Endothelial cell of umbilical vein (primary cell): ENCODE measurements around the gene OXNAD1. TPM values are rescaled to one million over a fixed set of nuclear protein-coding genes. Genes with fewer than 3 reads are reported as not detected.

Experiments
- BruUV-seq: library from RNA; stranded (reverse); fragments of 400-500 nt; replicated peaks from 2 replicates; lab custom pipeline; 2021; lab: Mats Ljungman, UMichigan
- CTCF ChIA-PET: fragments of 300-600, 350-600 bp; sonication (Branson Sonifier 250); formaldehyde crosslinking; loops from one replicate; lab custom pipeline; 2021; ENCODE audit warnings: antibody characterized with exemption, inconsistent platforms; lab: Charles Lee
- POLR2A ChIA-PET: fragments of 300-600, 350-600 bp; sonication (Branson Sonifier 250); formaldehyde crosslinking; loops from one replicate; lab custom pipeline; 2021; ENCODE audit warnings: antibody characterized with exemption, inconsistent platforms; lab: Charles Lee
- DNase-seq: peaks from one replicate; pipeline ENCODE4 v3.0.0-alpha.2; 2011; ENCODE audit warnings: low read depth, low spot score
- FAIRE-seq: peaks from 2 replicates; lab custom pipeline; 2011; peaks lifted over from hg19 to GRCh38; lab: Jason Lieb, UNC
- H2AFZ ChIP-seq: 2 replicates; pipeline ENCODE4 v1.6.0; 2012; ENCODE audit warnings: low read depth, low read length, control low read depth, inconsistent platforms
- H3K27ac ChIP-seq: 2 replicates; pipeline ENCODE4 v1.5.1; 2011; ENCODE audit warnings: low read depth, mild to moderate bottlenecking, control low read depth, low read length, moderate library complexity; ENCODE audit not compliant: insufficient read depth
- H3K27me3 ChIP-seq, 2 experiments: 2 replicates each; pipeline versions ENCODE4 v1.6.0 to v1.6.1; 2011; ENCODE audit warnings: low read length in 2 of 2, mixed read lengths in 1 of 2; ENCODE audit not compliant: control insufficient read depth in 2 of 2, insufficient read depth in 2 of 2
- H3K36me3 ChIP-seq, 2 experiments: 2 replicates in 1 of 2; 3 replicates in 1 of 2; pipeline ENCODE4 v1.5.1; 2011; ENCODE audit warnings: low read length in 2 of 2, mild to moderate bottlenecking in 1 of 2, moderate library complexity in 1 of 2; ENCODE audit not compliant: control insufficient read depth in 2 of 2, insufficient read depth in 2 of 2; ENCODE audit errors: extremely low read depth in 1 of 2
- H3K4me1 ChIP-seq: 3 replicates; pipeline ENCODE4 v1.5.1; 2011; ENCODE audit warnings: mild to moderate bottlenecking, low read length; ENCODE audit not compliant: control insufficient read depth, insufficient read depth; ENCODE audit errors: extremely low read depth
- H3K4me2 ChIP-seq: 2 replicates; pipeline ENCODE4 v1.6.1; 2011; ENCODE audit warnings: low read length, control low read depth, mixed read lengths; ENCODE audit not compliant: insufficient read depth
- H3K4me3 ChIP-seq, 3 experiments: fragments of 200-600 bp in 1 of 3; sonication (generic), shearing (Covaris generic) in 1 of 3; replicated peaks in 1 of 3; 2 replicates each; pipeline ENCODE4 v1.5.1; 2011 to 2016; ENCODE audit warnings: control low read depth in 3 of 3, low read length in 3 of 3, mild to moderate bottlenecking in 2 of 3, inconsistent platforms in 1 of 3, low read depth in 1 of 3, moderate library complexity in 1 of 3; ENCODE audit not compliant: insufficient read depth in 1 of 3
- H3K79me2 ChIP-seq: 2 replicates; pipeline ENCODE4 v1.6.0; 2012; ENCODE audit warnings: low read length, inconsistent platforms; ENCODE audit not compliant: control insufficient read depth, insufficient read depth
- H3K9ac ChIP-seq: replicated peaks from 2 replicates; pipeline ENCODE3; 2011; ENCODE audit warnings: low read length, control low read depth; ENCODE audit not compliant: insufficient read depth; ENCODE audit errors: extremely low read depth
- H3K9me1 ChIP-seq: replicated peaks from 3 replicates; pipeline ENCODE4 v1.6.0; 2011; ENCODE audit warnings: mild to moderate bottlenecking, low read length; ENCODE audit not compliant: control insufficient read depth, insufficient read depth; ENCODE audit errors: extremely low read depth
- H3K9me3 ChIP-seq: replicated peaks from 2 replicates; pipeline ENCODE4 v1.5.1; 2012; ENCODE audit warnings: low read length, inconsistent platforms; ENCODE audit not compliant: control insufficient read depth, insufficient read depth
- H4K20me1 ChIP-seq: replicated peaks from 2 replicates; pipeline ENCODE3; 2011; ENCODE audit warnings: mild to moderate bottlenecking, low read length; ENCODE audit not compliant: control insufficient read depth, insufficient read depth; ENCODE audit errors: extremely low read depth
- CTCF ChIP-seq, 2 donors: IDR thresholded peaks; 1 replicate in 1 of 2; 2 replicates in 1 of 2; pipeline ENCODE4 v1.5.1; 2011; ENCODE audit warnings: low read length in 2 of 2, mild to moderate bottlenecking in 2 of 2, moderate library complexity in 2 of 2, control low read depth in 1 of 2, inconsistent platforms in 1 of 2, low read depth in 1 of 2; ENCODE audit not compliant: insufficient read depth in 1 of 2; ENCODE audit errors: extremely low read depth in 1 of 2
- EZH2 ChIP-seq: IDR thresholded peaks from 2 replicates; pipeline ENCODE4 v1.6.1; 2012; ENCODE audit warnings: borderline replicate concordance, low read depth, mild to moderate bottlenecking, moderate library complexity, low read length, inconsistent platforms; ENCODE audit not compliant: severe bottlenecking
- FOS ChIP-seq: IDR thresholded peaks from 2 replicates; pipeline ENCODE4 v1.6.1; 2011; ENCODE audit warnings: mild to moderate bottlenecking, low read length, moderate library complexity, borderline replicate concordance; ENCODE audit not compliant: insufficient read depth
- GATA2 ChIP-seq: IDR thresholded peaks from 2 replicates; pipeline ENCODE4 v1.7.0; 2011; ENCODE audit warnings: low read depth, mild to moderate bottlenecking, moderate library complexity, mixed read lengths, low read length; ENCODE audit not compliant: insufficient read length, insufficient read depth
- JUN ChIP-seq: IDR thresholded peaks from 2 replicates; pipeline ENCODE4 v1.6.1; 2011; ENCODE audit warnings: borderline replicate concordance, low read depth; ENCODE audit not compliant: insufficient read length, insufficient read depth
- MAX ChIP-seq: IDR thresholded peaks from 2 replicates; pipeline ENCODE4 v1.6.1; 2011; ENCODE audit not compliant: insufficient read depth, insufficient read length
- MYC ChIP-seq: IDR thresholded peaks from one replicate; pipeline ENCODE4 v1.6.1; 2011; ENCODE audit warnings: mild to moderate bottlenecking, low read depth, low read length
- POLR2A ChIP-seq: IDR thresholded peaks from 2 replicates; pipeline ENCODE4 v1.6.1; 2012; ENCODE audit warnings: low read depth, mild to moderate bottlenecking, control low read depth, low read length
- POLR2AphosphoS5 ChIP-seq: IDR thresholded peaks from 2 replicates; pipeline ENCODE4 v1.6.1; 2012; ENCODE audit warnings: low read depth, mild to moderate bottlenecking, control low read depth, low read length, moderate library complexity; ENCODE audit not compliant: insufficient read depth
- dilution Hi-C: fragments of 300-500 bp; cut with MboI; formaldehyde crosslinking; loops from one replicate; pipeline ENCODE4 v1.15.0; 2019; ENCODE audit warnings: low sequenced_read_pairs; ENCODE audit not compliant: extremely low pct_ligation_motif_present
- intact Hi-C: fragments of 100-400 bp; cut with micrococcal nuclease; formaldehyde crosslinking; loops from one replicate; pipeline ENCODE4 v1.10.0; 2022
- polyA plus RNA-seq, 4 experiments: library from polyadenylated mRNA; depleted of rRNA in 3 of 4; stranded (reverse) in 3 of 4; unstranded in 1 of 4; fragments of >200 nt; gene quantifications; 2 replicates each; pipeline versions ENCODE4 v1.2.1 to v1.2.3, GENCODE V29; 2011 to 2012; ENCODE audit warnings: missing spikeins in 1 of 4
- total RNA-seq: library from RNA; stranded (reverse); gene quantifications from 2 replicates; pipeline ENCODE4 v1.2.3, GENCODE V29; 2021

OXNAD1 gene
- total and polyA plus RNA-seq, 2 donors (not counting 3 experiments of a cell fraction or from before 2014, with no cell fraction given): 5.5 to 9.7 TPM

DNA sequence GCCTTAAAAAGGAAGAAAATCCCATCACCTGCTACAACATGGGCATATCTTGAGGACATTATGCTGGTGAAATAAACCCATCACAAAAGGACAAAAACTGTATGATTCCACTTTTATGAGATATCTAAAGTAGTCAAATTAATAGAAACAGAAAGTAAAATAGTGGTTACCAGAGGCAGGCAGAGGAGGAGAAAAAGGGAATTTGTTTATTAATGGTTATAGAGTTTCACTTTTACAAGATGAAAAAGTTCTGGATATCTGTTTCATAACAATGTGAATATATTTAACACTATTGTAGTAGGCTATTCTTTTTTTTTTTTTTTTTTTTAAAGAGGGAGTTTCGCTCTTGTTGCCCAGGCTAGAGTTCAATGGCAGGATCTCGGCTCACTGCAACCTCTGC is 40.7 kb upstream of the OXNAD1 start:
- Histone ChIP-seq H3K36me3 (no peaks in the 10 kb centered on the region), H3K4me1 (no peaks in the 10 kb centered on the region), H3K9me3 (no peaks in the 10 kb centered on the region), H3K27me3 (no peaks in the 10 kb centered on the region), H3K27ac (no peak overlapping the region), H4K20me1 (no peaks in the 10 kb centered on the region), H2AFZ (no peak overlapping the region), H3K4me2 (no peak overlapping the region), H3K9ac (no peak overlapping the region), H3K4me3 (no peak overlapping the region), H3K79me2 (no peaks in the 10 kb centered on the region), H3K9me1 (no peaks in the 10 kb centered on the region)
- DNase-seq (no peak), FAIRE-seq (no peak)
- TF ChIP-seq EZH2 (no peak), FOS (no peak), MAX (no peak), JUN (no peak), GATA2 (no peak), POLR2A (no peak), POLR2AphosphoS5 (no peak), CTCF (IDR thresholded peaks at IDR 0.05; ENCODE audit: extremely low read depth in 1 of 2, insufficient read depth in 1 of 2, low read depth in 1 of 2, low read length in 2 of 2) (no peak), MYC (no peak)
- CTCF ChIA-PET: no interaction called here
- dilution Hi-C loops: no loop called here
- intact Hi-C loops: no loop called here
- POLR2A ChIA-PET: no interaction called here
- BruUV-seq: no TSS peak
